Lung (tissue), 12 donors: ENCODE measurements around the gene UBR2. TPM values are rescaled to one million over a fixed set of nuclear protein-coding genes. Genes with fewer than 3 reads are reported as not detected.

ENCODE experiments used
- ATAC-seq: fragments of 200-7000 bp; cut with Tn5 transposase; one replicate; pipeline ENCODE4 v1.9.1; 2020; ENCODE audit warnings: moderate number of reproducible peaks; ENCODE audit not compliant: insufficient read depth, low FRiP score
- DNase-seq, 3 donors: peaks; one replicate each; pipeline ENCODE4 v3.0.0-alpha.2; 2013 to 2017
- H3K27ac ChIP-seq, 2 donors: one replicate each; pipeline ENCODE4 v1.5.1; 2013; ENCODE audit warnings: mild to moderate bottlenecking in 2 of 2, moderate library complexity in 2 of 2, control low read depth in 1 of 2, inconsistent platforms in 1 of 2, low read depth in 1 of 2, low read length in 1 of 2
- H3K27me3 ChIP-seq, 3 donors: one replicate each; pipeline ENCODE4 v1.5.1; 2013; ENCODE audit warnings: low read length in 2 of 3; ENCODE audit not compliant: control insufficient read depth in 3 of 3, insufficient read depth in 3 of 3
- H3K36me3 ChIP-seq, 4 donors: one replicate each; pipeline ENCODE4 v1.5.1; 2013; ENCODE audit warnings: low read length in 4 of 4, mild to moderate bottlenecking in 1 of 4, moderate library complexity in 1 of 4; ENCODE audit not compliant: control insufficient read depth in 4 of 4, insufficient read depth in 4 of 4
- H3K4me1 ChIP-seq, 5 donors: one replicate each; pipeline ENCODE4 v1.5.1; 2013; ENCODE audit warnings: low read length in 5 of 5, mild to moderate bottlenecking in 2 of 5, moderate library complexity in 1 of 5; ENCODE audit not compliant: control insufficient read depth in 5 of 5, insufficient read depth in 5 of 5
- H3K4me3 ChIP-seq: one replicate; pipeline ENCODE4 v1.5.1; 2013; ENCODE audit warnings: mild to moderate bottlenecking, control low read depth, moderate library complexity
- H3K9ac ChIP-seq, 2 donors: one replicate each; pipeline ENCODE4 v1.5.1; 2013; ENCODE audit warnings: low read length in 2 of 2, control low read depth in 1 of 2; ENCODE audit not compliant: insufficient read depth in 1 of 2
- H3K9me3 ChIP-seq, 4 donors: one replicate each; pipeline ENCODE4 v1.5.1; 2013; ENCODE audit warnings: low read length in 3 of 4, mild to moderate bottlenecking in 1 of 4, moderate library complexity in 1 of 4; ENCODE audit not compliant: control insufficient read depth in 4 of 4, insufficient read depth in 3 of 4
- CTCF ChIP-seq: IDR thresholded peaks from 2 replicates; pipeline ENCODE4 v1.5.1; 2012; ENCODE audit warnings: mild to moderate bottlenecking; ENCODE audit errors: control extremely low read depth, extremely low read depth
- WGBS, 2 donors: extraction: QIAGEN DNeasy Blood & Tissue Kit; methylation state at CpG; one replicate each; pipeline ENCODE4 v1.1.7; 2013; 5-methylcytosine and 5-hydroxymethylcytosine counted together
- polyA plus RNA-seq, 2 donors: library from polyadenylated mRNA; stranded (reverse); fragments of 200-250 nt; gene quantifications; one replicate each; pipeline ENCODE4 v1.2.1, GENCODE V29; 2013
- total RNA-seq, 2 donors: library from RNA; depleted of rRNA in 1 of 2; stranded (reverse); fragments of >200 nt in 1 of 2; gene quantifications; one replicate each; pipeline ENCODE4 v1.2.1, GENCODE V29; 2014 to 2021
- donor health status: control.
- donor health status: control.
- donor health status: Bipolar disorder and iron deficiency.
- donor health status: healthy.
- donor health status: DM: yes; HTN: yes; CAD: no.

The UBR2 gene
- total and polyA plus RNA-seq, 4 donors = 8.4 to 45.4 (median 19.0) TPM

DNA sequence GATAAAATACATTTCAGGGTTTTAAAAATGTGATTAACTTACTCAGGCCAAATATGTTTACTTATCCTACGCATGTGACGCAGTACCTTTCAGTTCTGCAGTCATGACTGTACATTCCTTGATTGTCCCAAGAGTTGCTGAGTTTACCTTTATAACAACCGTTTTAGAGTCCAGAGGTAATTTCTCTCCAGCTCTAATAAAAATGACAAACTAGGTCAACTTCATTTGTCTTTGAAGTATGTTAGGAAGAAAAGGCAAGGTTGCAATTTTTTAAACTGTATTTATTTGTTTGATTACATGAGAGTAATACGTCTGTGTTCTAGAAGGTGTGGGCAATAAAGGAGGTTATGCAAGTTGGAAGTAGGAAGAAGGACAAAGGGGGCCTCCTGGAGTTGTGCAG lies 38.6 kb upstream of the UBR2 start:
- ATAC-seq = no peak
- Histone ChIP-seq H3K27ac (no peak overlapping the region), H3K4me1 (no peaks in the 10 kb centered on the region), H3K27me3 (no peaks in the 10 kb centered on the region), H3K36me3 (no peaks in the 10 kb centered on the region), H3K9ac (no peak overlapping the region), H3K4me3 (no peak overlapping the region), H3K9me3 (peaks cover 0 to 4% (median 0%) of the 10 kb centered on the region in 4 donors)
- no peak for DNase-seq
- no peak for TF ChIP-seq CTCF
- WGBS, 2 donors = 77 to 79% methylated on average over 4 of the region's 4 CpGs

GRCh38 chr6:42526616-42527015 lies 37.2 kb upstream of the UBR2 start:
- no peaks in the 10 kb centered on the region for H3K27me3 ChIP-seq
- ATAC-seq = no peak
- no peak overlapping the region for H3K9ac ChIP-seq
- no peak for TF ChIP-seq CTCF
- DNase-seq = no peak
- 97 to 99% methylated on average over 3 of the region's 3 CpGs for WGBS, 2 donors
- no peak overlapping the region for H3K27ac ChIP-seq
- no peaks in the 10 kb centered on the region for H3K9me3 ChIP-seq
- H3K4me1 ChIP-seq = peaks cover 0 to 2% (median 0%) of the 10 kb centered on the region in 5 donors
- H3K4me3 ChIP-seq = no peak overlapping the region
- H3K36me3 ChIP-seq = no peaks in the 10 kb centered on the region

- Histone ChIP-seq H3K36me3 (no peaks in the 10 kb centered on the region), H3K9me3 (no peaks in the 10 kb centered on the region), H3K9ac (no peak overlapping the region), H3K4me3 (no peak overlapping the region), H3K4me1 (peaks cover 0 to 2% (median 0%) of the 10 kb centered on the region in 5 donors), H3K27me3 (no peaks in the 10 kb centered on the region), H3K27ac (no peak overlapping the region)
- WGBS, 2 donors = 96 to 97% methylated on average over 1 of the region's 1 CpG
- ATAC-seq (no peak), DNase-seq (no peak)
- no peak for TF ChIP-seq CTCF
These were observed 36.6 kb upstream of the UBR2 start for GRCh38 chr6:42527204-42527603.

GRCh38 chr6:42530296-42530695 lies 33.5 kb upstream of the UBR2 start:
- H3K27me3 ChIP-seq = no peaks in the 10 kb centered on the region
- 100% methylated on average over 1 of the region's 1 CpG for WGBS, 2 donors
- H3K27ac ChIP-seq = no peak overlapping the region
- H3K36me3 ChIP-seq = no peaks in the 10 kb centered on the region
- H3K4me3 ChIP-seq = no peak overlapping the region
- DNase-seq (no peak), ATAC-seq (no peak)
- TF ChIP-seq CTCF = no peak
- H3K9ac ChIP-seq = no peak overlapping the region
- no peaks in the 10 kb centered on the region for H3K9me3 ChIP-seq
- H3K4me1 ChIP-seq = peaks cover 0 to 2% (median 0%) of the 10 kb centered on the region in 5 donors
